Testis (tissue), 2 donors: ENCODE results near the gene R3HCC1L.

Experiments used
- POLR2A ChIP-seq: fragments of 450-650 bp; IDR thresholded peaks from one replicate; pipeline ENCODE4 v1.6.1; 2017; ENCODE audit warnings: antibody characterized with exemption, mild to moderate bottlenecking, moderate library complexity
- TF ChIP-seq, protein P1 (sequence below), 3 experiments: fragments of 450-650 bp in 2 of 3; fragments of 200-600 bp in 1 of 3; sonication (generic) in 1 of 3; IDR thresholded peaks; one replicate each; pipeline ENCODE4 v1.5.1; 2016 to 2019; ENCODE audit warnings: antibody characterized with exemption in 3 of 3, mild to moderate bottlenecking in 2 of 3, moderate library complexity in 1 of 3

DNA sequence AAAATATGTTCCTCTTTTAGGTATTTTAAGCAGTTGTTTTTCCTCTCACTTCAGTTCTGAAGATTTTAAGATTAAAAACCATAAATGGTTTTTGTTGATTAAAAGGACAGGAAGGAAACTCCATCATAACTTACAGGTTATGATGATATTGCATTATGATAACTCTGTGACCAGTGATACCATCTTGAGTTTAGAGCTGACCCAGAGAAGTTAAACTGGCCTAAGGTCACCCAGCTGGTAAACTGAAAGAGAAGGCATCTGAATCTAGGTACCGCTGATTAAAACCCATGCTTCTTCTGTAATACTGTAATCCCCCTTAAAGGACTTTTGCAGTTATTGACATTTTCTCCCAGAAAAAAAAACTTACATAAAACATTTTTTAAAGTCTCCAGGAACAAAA is 103.9 kb downstream of the R3HCC1L start:
- TF ChIP-seq POLR2A = no peak
- TF ChIP-seq, protein P1, sequence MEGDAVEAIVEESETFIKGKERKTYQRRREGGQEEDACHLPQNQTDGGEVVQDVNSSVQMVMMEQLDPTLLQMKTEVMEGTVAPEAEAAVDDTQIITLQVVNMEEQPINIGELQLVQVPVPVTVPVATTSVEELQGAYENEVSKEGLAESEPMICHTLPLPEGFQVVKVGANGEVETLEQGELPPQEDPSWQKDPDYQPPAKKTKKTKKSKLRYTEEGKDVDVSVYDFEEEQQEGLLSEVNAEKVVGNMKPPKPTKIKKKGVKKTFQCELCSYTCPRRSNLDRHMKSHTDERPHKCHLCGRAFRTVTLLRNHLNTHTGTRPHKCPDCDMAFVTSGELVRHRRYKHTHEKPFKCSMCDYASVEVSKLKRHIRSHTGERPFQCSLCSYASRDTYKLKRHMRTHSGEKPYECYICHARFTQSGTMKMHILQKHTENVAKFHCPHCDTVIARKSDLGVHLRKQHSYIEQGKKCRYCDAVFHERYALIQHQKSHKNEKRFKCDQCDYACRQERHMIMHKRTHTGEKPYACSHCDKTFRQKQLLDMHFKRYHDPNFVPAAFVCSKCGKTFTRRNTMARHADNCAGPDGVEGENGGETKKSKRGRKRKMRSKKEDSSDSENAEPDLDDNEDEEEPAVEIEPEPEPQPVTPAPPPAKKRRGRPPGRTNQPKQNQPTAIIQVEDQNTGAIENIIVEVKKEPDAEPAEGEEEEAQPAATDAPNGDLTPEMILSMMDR (IDR thresholded peaks at IDR 0.05) = no peak
